HL-60 (cell line): ENCODE data around the gene LRRC4B.

Experiments used
- DNase-seq, 2 experiments: peaks; one replicate each; pipeline ENCODE4 v3.0.0-alpha.2; 2010 to 2020; ENCODE audit warnings: low read depth in 1 of 2, low spot score in 1 of 2
- H3K27ac ChIP-seq: fragments of 250-450 bp; sonication (Bioruptor Pico); replicated peaks from 2 replicates; pipeline ENCODE4 v1.5.1; 2020; ENCODE audit warnings: mild to moderate bottlenecking, moderate library complexity
- H3K27me3 ChIP-seq: fragments of 250-450 bp; sonication (Bioruptor Pico); 2 replicates; pipeline ENCODE4 v1.5.1; 2021; ENCODE audit warnings: mild to moderate bottlenecking, moderate library complexity; ENCODE audit not compliant: insufficient read depth, poor library complexity, severe bottlenecking
- H3K4me3 ChIP-seq: replicated peaks from 2 replicates; pipeline ENCODE4 v1.5.1; 2011; ENCODE audit warnings: mild to moderate bottlenecking, control low read depth, low read length; ENCODE audit not compliant: insufficient read depth
- CTCF ChIP-seq: IDR thresholded peaks from one replicate; pipeline ENCODE4 v1.5.1; 2011; ENCODE audit warnings: low read length, control low read depth, inconsistent platforms; ENCODE audit not compliant: insufficient read depth
- GABPA ChIP-seq: IDR thresholded peaks from 2 replicates; pipeline ENCODE4 v1.6.1; 2012; ENCODE audit warnings: low read depth
- POLR2AphosphoS5 ChIP-seq: IDR thresholded peaks from 2 replicates; pipeline ENCODE4 v1.6.1; 2012; ENCODE audit warnings: low read depth
- REST ChIP-seq: IDR thresholded peaks from 2 replicates; pipeline ENCODE4 v1.6.1; 2012; ENCODE audit warnings: low read depth; ENCODE audit not compliant: insufficient replicate concordance
- SPI1 ChIP-seq: IDR thresholded peaks from 2 replicates; pipeline ENCODE4 v1.6.1; 2012; ENCODE audit warnings: low read depth, mild to moderate bottlenecking, borderline replicate concordance

Gene LRRC4B

GRCh38 chr19:50562329-50562728 lies 5.9 kb downstream of the LRRC4B start:
- no peak for DNase-seq
- TF ChIP-seq REST (no peak), GABPA (no peak), CTCF (no peak), SPI1 (no peak), POLR2AphosphoS5 (no peak)
- Histone ChIP-seq H3K4me3 (no peak overlapping the region), H3K27ac (no peak overlapping the region), H3K27me3 (peaks cover 19% of the 10 kb centered on the region)

GRCh38 chr19:50559636-50560035 lies 8.6 kb downstream of the LRRC4B start:
- Histone ChIP-seq H3K4me3 (no peak overlapping the region), H3K27ac (no peak overlapping the region), H3K27me3 (peaks cover 2% of the 10 kb centered on the region)
- no peak for TF ChIP-seq CTCF
- TF ChIP-seq REST: no peak
- TF ChIP-seq SPI1: no peak
- TF ChIP-seq GABPA: no peak
- DNase-seq: no peak

- no peaks in the 10 kb centered on the region for H3K27me3 ChIP-seq
- H3K4me3 ChIP-seq: no peak overlapping the region
- TF ChIP-seq GABPA: no peak
- TF ChIP-seq CTCF: no peak
- TF ChIP-seq POLR2AphosphoS5: no peak
- no peak for TF ChIP-seq REST
- no peak for TF ChIP-seq SPI1
- DNase-seq: no peak
- no peak overlapping the region for H3K27ac ChIP-seq
Measured at GRCh38 chr19:50558449-50558848, 9.8 kb downstream of the LRRC4B start.
